Measurements from ENCODE around the gene SLC35B2.

SLC35B2 gene

GRCh38 chr6:44222486-44223318 lies 34.6 kb downstream of the SLC35B2 start (continued):
- TF ChIP-seq PRDM4 (tag by site-specific recombination; IDR thresholded peaks at IDR 0.05) (no peak), ZBTB8A (tag by site-specific recombination; IDR thresholded peaks at IDR 0.05) (peak; percentile 29), ZNF132 (tag by site-specific recombination; IDR thresholded peaks at IDR 0.05; ENCODE audit: borderline replicate concordance) (no peak), ZNF433 (tag by site-specific recombination; IDR thresholded peaks at IDR 0.05; ENCODE audit: low read depth) (no peak), ZNF610 (tag by site-specific recombination; IDR thresholded peaks at IDR 0.05; ENCODE audit: borderline replicate concordance) (peak; percentile 33; the same call in 1 of the 2 replicates), ZBTB44 (tag by site-specific recombination; IDR thresholded peaks at IDR 0.05) (no peak), OVOL3 (tag by site-specific recombination; IDR thresholded peaks at IDR 0.05) (no peak), ZNF580 (tag by site-specific recombination; IDR thresholded peaks at IDR 0.05) (no peak), ZNF169 (tag by site-specific recombination; IDR thresholded peaks at IDR 0.05) (no peak), AEBP2 (tag by site-specific recombination; IDR thresholded peaks at IDR 0.05; ENCODE audit: borderline replicate concordance) (no peak), CTCF (tag by site-specific recombination; IDR thresholded peaks at IDR 0.05) (peak; percentile 49; the same call in 1 of the 2 replicates), ZNF514 (tag by site-specific recombination; IDR thresholded peaks at IDR 0.05) (no peak), SP7 (tag by site-specific recombination; IDR thresholded peaks at IDR 0.05) (peak; percentile 31; the same call in 1 of the 2 replicates), ZNF571 (tag by site-specific recombination; IDR thresholded peaks at IDR 0.05) (no peak), SALL2 (tag by site-specific recombination; IDR thresholded peaks at IDR 0.05; ENCODE audit: borderline replicate concordance) (no peak), ZSCAN4 (tag by site-specific recombination; IDR thresholded peaks at IDR 0.05) (no peak), ZNF626 (tag by site-specific recombination; IDR thresholded peaks at IDR 0.05) (no peak), ZNF19 (tag by site-specific recombination; IDR thresholded peaks at IDR 0.05; ENCODE audit: low read depth) (no peak), ZNF10 (tag by site-specific recombination; IDR thresholded peaks at IDR 0.05) (no peak), ZNF629 (tag by site-specific recombination; IDR thresholded peaks at IDR 0.05) (peak; percentile 36; the same call in 1 of the 2 replicates), REPIN1 (tag by site-specific recombination; IDR thresholded peaks at IDR 0.05; ENCODE audit: low read depth) (no peak; the same call in 1 of the 2 replicates), ZNF335 (tag by site-specific recombination; conservative IDR thresholded peaks at IDR 0.05) (peak; percentile 68), ZFHX2 (tag by site-specific recombination; conservative IDR thresholded peaks at IDR 0.05) (peak; percentile 90), ZNF24 (tag by site-specific recombination; IDR thresholded peaks at IDR 0.05) (no peak), ZNF354C (tag by site-specific recombination; IDR thresholded peaks at IDR 0.05; ENCODE audit: borderline replicate concordance, low read depth) (no peak), ZXDB (tag by site-specific recombination; IDR thresholded peaks at IDR 0.05) (peak; percentile 59; the same call in 1 of the 2 replicates), ZNF324 (tag by site-specific recombination; IDR thresholded peaks at IDR 0.05) (no peak), PRDM1 (tag by site-specific recombination; IDR thresholded peaks at IDR 0.05) (no peak), ZNF548 (tag by site-specific recombination; IDR thresholded peaks at IDR 0.05) (no peak), ZNF155 (tag by site-specific recombination; IDR thresholded peaks at IDR 0.05) (no peak), TCF7L2 (IDR thresholded peaks at IDR 0.05; ENCODE audit: borderline replicate concordance, low read depth, low read length) (no peak), ZNF530 (tag by site-specific recombination; IDR thresholded peaks at IDR 0.05; ENCODE audit: low read depth) (no peak)

Measured in HEK293 (cell line).